RKO (cell line): ENCODE data around the gene UBE2E2.
"Not testable (repeated sequence)": the region's sequence is repeated elsewhere in the genome, so short reads cannot be mapped to it uniquely, and the experiment has no call there.

Experiments
- DNase-seq: peaks from one replicate; pipeline ENCODE4 v3.0.0-alpha.2; 2016; ENCODE audit warnings: low spot score

The UBE2E2 gene

GRCh38 chr3:23202921-23203707 is at the start of gene UBE2E2:
Gene UBE2E2, plus strand, starts transcription at chr3:23203327.
- no peak for DNase-seq

GRCh38 chr3:23153436-23153835 is 49.7 kb upstream of the UBE2E2 start:
- no peak for DNase-seq

GRCh38 chr3:23157331-23157730 is 45.8 kb upstream of the UBE2E2 start:
- DNase-seq, result no peak

DNA sequence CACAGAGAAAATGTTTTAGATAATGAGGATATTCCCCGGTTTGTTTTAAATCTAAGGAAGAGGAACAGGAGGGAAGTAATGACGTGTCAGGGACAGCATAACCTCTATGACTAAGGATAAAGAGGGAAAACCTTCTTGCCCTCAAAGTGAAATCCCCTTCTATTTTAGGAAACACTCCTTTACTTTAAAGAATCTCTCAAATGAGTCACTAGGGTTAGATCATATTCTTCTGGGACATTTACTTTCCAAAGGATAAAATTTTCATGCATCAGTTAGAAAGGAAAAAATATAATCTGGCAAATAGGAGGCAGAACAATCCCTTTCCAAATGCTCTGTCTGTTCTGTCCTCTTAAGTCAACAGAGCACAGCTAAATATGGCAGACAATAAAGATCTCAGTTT is 43.2 kb upstream of the UBE2E2 start:
- peak; percentile 51 for DNase-seq

- DNase-seq, result no peak
Observed at GRCh38 chr3:23161308-23161707, 41.8 kb upstream of the UBE2E2 start.

- DNase-seq, result no peak
Observed at GRCh38 chr3:23161896-23162570, 41.1 kb upstream of the UBE2E2 start.

- no peak for DNase-seq
Observed at GRCh38 chr3:23162934-23163333, 40.2 kb upstream of the UBE2E2 start.

DNA sequence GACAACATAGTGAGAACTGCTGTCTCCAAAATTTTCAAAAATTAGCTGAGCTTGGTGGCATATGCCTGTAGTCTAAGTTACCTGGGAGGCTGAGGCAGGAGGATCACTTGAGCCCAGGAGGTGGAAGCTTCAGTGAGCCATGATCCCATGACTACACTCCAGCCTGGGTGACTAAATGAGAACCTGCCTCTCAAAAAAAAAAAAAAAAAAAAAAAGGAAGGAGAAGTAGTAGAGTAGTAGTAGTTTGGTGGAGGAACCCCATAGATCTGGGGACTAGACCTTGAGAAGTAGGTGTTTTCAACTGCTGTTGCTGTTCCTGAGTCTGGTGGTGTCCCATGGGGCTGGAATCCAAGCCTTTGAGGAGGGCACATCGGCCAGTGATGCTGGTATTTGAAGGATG is 38.4 kb upstream of the UBE2E2 start:
- DNase-seq, result no peak

GRCh38 chr3:23165571-23165970 is 37.6 kb upstream of the UBE2E2 start:
- DNase-seq, result no peak

GRCh38 chr3:23166276-23166675 is 36.9 kb upstream of the UBE2E2 start:
- DNase-seq, result no peak

- DNase-seq, result no peak
Observed at GRCh38 chr3:23166845-23167244, 36.3 kb upstream of the UBE2E2 start.

- DNase-seq, result no peak
Observed at GRCh38 chr3:23169551-23169950, 33.6 kb upstream of the UBE2E2 start.

GRCh38 chr3:23170291-23170690 is 32.8 kb upstream of the UBE2E2 start:
- no peak for DNase-seq

DNA sequence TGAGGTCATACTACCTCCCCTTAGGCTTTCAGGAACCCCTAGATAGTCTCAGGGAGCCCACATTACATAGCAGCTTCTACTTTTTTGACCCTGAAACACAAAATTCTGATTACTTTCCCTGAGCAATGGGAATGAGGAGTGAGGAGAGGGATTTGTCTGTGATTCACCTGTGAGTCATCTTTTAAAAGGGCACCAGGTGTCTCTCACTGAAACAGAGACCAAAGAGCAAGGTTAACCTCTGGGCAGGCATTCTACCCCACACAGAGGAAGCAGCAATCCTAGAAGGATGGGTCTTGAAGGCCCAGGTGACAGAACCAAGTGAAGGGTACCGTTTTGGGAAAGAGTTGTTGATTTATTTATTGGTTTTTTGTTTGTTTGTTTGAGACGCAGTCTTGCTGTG is 31.1 kb upstream of the UBE2E2 start:
- no peak for DNase-seq

DNA sequence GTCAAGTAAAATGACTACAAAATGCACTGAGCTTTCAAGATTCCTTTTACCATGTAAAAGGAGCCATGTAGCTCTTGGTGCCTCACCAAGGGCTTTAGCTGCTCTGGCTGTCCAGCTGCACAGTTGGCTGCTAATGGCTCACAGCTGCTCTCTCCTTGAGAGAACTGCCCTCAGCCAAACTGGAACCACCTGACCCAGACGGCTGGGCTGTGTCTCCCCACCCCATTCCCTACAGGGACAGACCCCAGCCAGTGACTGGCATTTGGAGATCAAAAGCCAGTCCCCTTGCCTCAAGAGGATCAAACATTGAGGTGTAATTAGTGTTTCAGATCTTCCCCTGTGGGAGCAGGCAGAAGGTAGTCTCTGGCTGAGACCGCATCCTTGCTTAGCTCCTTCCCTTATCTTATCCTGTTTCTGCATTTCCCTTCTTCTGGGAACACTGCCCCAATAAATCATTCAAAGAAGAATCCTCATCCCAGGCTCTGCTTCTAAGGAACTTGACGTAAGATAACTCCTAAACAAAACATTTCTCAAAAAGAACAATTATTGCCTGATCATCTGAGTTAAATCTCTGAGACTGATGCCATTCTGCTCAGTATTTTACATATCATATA is 28.6 kb upstream of the UBE2E2 start:
- DNase-seq, result no peak

GRCh38 chr3:23175341-23176083 is 27.6 kb upstream of the UBE2E2 start:
- no peak for DNase-seq

- not testable (repeated sequence) for DNase-seq
Observed at GRCh38 chr3:23176839-23177238, 26.3 kb upstream of the UBE2E2 start.

GRCh38 chr3:23182996-23183513 is 20.1 kb upstream of the UBE2E2 start:
- no peak for DNase-seq

DNA sequence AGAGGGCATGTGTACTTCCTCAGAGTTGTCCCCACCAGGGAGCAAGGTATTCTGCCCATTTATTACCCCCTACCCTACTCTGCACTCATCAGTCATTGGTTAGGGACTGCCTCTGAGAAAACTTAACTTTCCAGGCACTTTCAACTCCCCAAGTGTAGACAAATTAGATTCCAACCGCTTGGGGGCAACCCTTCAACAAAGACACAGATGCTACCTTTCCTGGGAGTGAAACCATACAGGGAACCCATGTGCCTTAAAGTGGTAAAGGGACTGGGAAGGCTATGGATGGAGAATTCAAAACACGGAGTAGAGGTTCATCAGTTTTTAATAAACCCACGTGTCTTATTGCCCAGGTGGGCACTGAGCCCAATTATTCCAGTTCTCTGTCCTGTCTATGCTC is 19.4 kb upstream of the UBE2E2 start:
- DNase-seq, result peak; percentile 40

DNA sequence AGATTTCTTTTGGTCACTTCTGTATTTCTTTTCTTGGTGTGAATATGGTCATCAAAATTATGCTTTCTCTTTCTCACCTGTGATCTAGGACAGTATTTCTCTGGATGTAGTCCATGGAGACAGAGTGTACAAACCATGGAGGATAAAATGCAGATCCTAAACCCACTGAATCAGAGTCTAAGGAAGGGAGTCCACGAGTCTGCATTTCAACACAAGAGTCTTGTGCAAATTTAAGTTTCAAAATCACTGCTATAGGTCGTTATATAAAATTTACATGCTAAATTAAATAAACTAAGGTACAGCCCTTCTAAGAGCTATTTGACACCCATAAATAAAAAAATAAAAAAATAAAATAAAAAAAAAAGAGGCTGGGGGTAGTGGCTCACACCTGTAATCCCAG is 17.3 kb upstream of the UBE2E2 start:
- DNase-seq, result no peak

DNA sequence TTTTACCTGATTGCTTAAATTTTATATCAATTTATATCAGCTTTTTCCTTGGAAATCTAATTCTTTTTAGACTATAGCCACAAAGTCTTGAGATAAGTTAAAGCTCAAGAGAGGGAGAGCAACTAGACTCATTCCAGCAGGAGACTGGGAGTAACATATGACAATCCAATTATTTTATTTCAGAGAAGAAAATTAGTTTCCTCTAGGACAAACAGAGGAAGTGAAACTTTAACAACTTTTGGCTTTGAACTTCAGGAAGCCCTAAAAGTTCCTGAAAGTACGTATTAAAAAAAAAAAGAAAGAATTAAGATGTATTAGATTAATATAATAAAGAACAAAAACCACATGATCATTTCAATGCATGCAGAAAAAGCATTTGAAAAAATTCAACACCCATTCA is 13.9 kb upstream of the UBE2E2 start:
- no peak for DNase-seq

DNA sequence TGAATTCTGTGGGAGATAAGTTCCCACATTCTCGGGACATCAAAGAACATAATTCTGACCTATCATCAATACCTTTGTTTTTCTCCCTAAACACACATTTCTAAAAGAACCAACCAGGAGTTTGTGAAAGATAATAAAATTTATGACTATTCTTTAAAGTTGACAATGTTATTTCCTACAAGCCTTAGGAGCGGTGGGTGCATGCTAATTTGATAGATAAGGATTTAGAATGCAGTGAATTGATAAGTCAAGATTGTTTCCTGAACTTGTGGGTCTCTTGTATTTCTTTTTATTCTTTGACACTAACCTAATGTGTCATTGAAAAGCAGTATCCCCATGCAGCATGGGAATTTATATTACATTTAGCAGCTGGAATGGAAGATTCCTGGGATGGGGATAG is 10.3 kb upstream of the UBE2E2 start:
- DNase-seq, result no peak
